Loucy (cell line): ENCODE measurements around the gene SAMD13.
A peak's percentile ranks its signal among the peaks of the same experiment; 100 is the strongest.

Experiments used
- H2AFZ ChIP-seq: fragments of 200-600 bp; sonication (generic); 2 replicates; pipeline ENCODE4 v1.6.0; 2016; ENCODE audit warnings: antibody characterized with exemption, mild to moderate bottlenecking, low read length, moderate library complexity
- H3F3A ChIP-seq: fragments of 200-600 bp; 2 replicates; pipeline ENCODE4 v1.6.0; 2016; ENCODE audit warnings: antibody characterized with exemption, low read depth, mild to moderate bottlenecking
- H3K27me3 ChIP-seq: fragments of 200-600 bp; sonication (generic); 2 replicates; pipeline ENCODE4 v1.6.1; 2014; ENCODE audit warnings: low read length, mild to moderate bottlenecking; ENCODE audit not compliant: insufficient read depth, poor library complexity, severe bottlenecking
- H3K36me3 ChIP-seq: fragments of 200-600 bp; sonication (generic); 2 replicates; pipeline ENCODE4 v1.6.1; 2016; ENCODE audit warnings: low read length; ENCODE audit not compliant: insufficient read depth
- H3K4me1 ChIP-seq: fragments of 200-600 bp; sonication (generic); 2 replicates; pipeline ENCODE4 v1.5.1; 2014; ENCODE audit warnings: low read length, mild to moderate bottlenecking; ENCODE audit not compliant: insufficient read depth, poor library complexity, severe bottlenecking
- H3K4me2 ChIP-seq: fragments of 200-600 bp; sonication (generic); 2 replicates; pipeline ENCODE4 v1.6.0; 2014; ENCODE audit warnings: antibody characterized with exemption, low read length, low read depth, mild to moderate bottlenecking; ENCODE audit not compliant: poor library complexity, severe bottlenecking
- H3K4me3 ChIP-seq: fragments of 200-600 bp; sonication (generic); 2 replicates; pipeline ENCODE4 v1.5.1; 2014; ENCODE audit warnings: low read length, mild to moderate bottlenecking, mixed read lengths; ENCODE audit not compliant: poor library complexity, severe bottlenecking
- H3K79me2 ChIP-seq: fragments of 200-600 bp; sonication (generic); 2 replicates; pipeline ENCODE4 v1.6.1; 2014; ENCODE audit warnings: low read length; ENCODE audit not compliant: insufficient read depth
- H3K9ac ChIP-seq: fragments of 200-600 bp; sonication (generic); 2 replicates; pipeline ENCODE4 v1.6.0; 2014; ENCODE audit warnings: mild to moderate bottlenecking, low read depth, low read length, moderate library complexity; ENCODE audit not compliant: poor library complexity, severe bottlenecking
- H3K9me2 ChIP-seq: fragments of 200-600 bp; sonication (generic); replicated peaks from 2 replicates; pipeline ENCODE4 v1.6.1; 2016; ENCODE audit warnings: low read depth, low read length, mixed read lengths
- H3K9me3 ChIP-seq: fragments of 200-600 bp; sonication (generic); 2 replicates; pipeline ENCODE4 v1.6.1; 2014; ENCODE audit warnings: mild to moderate bottlenecking, antibody characterized with exemption, low read length, low read depth; ENCODE audit not compliant: insufficient read depth
- H4K20me1 ChIP-seq: fragments of 200-600 bp; sonication (generic); 2 replicates; pipeline ENCODE4 v1.6.0; 2014; ENCODE audit warnings: antibody characterized with exemption, low read length, mild to moderate bottlenecking; ENCODE audit not compliant: insufficient read depth, poor library complexity, severe bottlenecking
- EZH2phosphoT487 ChIP-seq: fragments of 200-600 bp; IDR thresholded peaks from 2 replicates; pipeline ENCODE4 v1.6.1; 2018; ENCODE audit warnings: antibody characterized with exemption, mild to moderate bottlenecking, moderate library complexity, borderline replicate concordance
- TF ChIP-seq, protein P1 (sequence below): fragments of 200-600 bp; sonication (generic); conservative IDR thresholded peaks from 2 replicates; pipeline ENCODE4 v1.5.1; 2014; ENCODE audit warnings: mild to moderate bottlenecking, antibody characterized with exemption, low read length

Gene SAMD13

DNA sequence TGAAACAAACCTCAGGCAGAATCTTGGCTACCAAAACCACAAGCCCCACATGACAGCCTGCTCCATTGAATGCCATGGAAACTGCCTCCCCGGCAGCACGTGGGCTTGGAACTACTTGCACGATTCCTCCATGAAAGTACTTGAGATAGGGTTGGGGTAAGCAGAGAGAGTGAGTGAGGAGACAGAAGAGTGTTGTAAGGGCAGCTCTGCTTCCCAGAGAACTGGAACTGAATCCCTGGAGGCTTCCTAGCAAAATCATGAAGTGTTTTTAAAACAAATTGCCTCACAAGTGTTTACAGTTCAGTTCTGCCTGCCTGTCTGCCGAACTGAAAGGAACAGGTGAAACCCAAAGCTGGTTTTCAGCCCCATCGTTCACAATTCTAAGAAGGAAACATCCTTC is 61.5 kb downstream of the SAMD13 start:
- Histone ChIP-seq H4K20me1 (no peaks in the 10 kb centered on the region), H3F3A (no peaks in the 10 kb centered on the region), H3K4me3 (no peak overlapping the region), H3K27me3 (no peaks in the 10 kb centered on the region), H3K4me2 (no peak overlapping the region), H3K4me1 (peaks cover 7% of the 10 kb centered on the region), H3K9me2 (no peaks in the 10 kb centered on the region), H3K79me2 (no peaks in the 10 kb centered on the region), H3K36me3 (no peaks in the 10 kb centered on the region), H3K9me3 (no peaks in the 10 kb centered on the region), H2AFZ (no peak overlapping the region), H3K9ac (no peak overlapping the region)
- TF ChIP-seq, protein P1, sequence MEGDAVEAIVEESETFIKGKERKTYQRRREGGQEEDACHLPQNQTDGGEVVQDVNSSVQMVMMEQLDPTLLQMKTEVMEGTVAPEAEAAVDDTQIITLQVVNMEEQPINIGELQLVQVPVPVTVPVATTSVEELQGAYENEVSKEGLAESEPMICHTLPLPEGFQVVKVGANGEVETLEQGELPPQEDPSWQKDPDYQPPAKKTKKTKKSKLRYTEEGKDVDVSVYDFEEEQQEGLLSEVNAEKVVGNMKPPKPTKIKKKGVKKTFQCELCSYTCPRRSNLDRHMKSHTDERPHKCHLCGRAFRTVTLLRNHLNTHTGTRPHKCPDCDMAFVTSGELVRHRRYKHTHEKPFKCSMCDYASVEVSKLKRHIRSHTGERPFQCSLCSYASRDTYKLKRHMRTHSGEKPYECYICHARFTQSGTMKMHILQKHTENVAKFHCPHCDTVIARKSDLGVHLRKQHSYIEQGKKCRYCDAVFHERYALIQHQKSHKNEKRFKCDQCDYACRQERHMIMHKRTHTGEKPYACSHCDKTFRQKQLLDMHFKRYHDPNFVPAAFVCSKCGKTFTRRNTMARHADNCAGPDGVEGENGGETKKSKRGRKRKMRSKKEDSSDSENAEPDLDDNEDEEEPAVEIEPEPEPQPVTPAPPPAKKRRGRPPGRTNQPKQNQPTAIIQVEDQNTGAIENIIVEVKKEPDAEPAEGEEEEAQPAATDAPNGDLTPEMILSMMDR = no peak
- no peak for TF ChIP-seq EZH2phosphoT487

DNA sequence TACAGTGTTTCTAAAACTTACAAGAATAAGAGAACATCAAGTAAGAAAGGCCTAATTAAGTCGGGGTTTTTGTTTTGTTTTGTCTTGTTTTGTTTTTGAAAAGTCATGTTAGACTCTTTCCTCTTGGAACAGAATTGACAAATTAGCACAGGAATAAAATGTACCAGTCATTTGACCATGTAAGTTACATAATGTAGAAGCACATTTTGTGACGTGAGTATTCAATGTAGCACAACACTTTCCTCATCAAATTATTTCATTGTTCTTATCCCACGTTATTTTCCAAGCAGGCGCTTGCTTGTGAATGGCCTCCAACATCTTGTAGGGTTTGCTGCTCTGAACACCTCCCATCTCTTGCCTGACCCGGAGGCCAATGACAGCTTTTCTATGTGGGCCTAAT is 62.1 kb downstream of the SAMD13 start:
- no peak overlapping the region for H3K4me2 ChIP-seq
- no peak overlapping the region for H3K4me3 ChIP-seq
- no peaks in the 10 kb centered on the region for H3K9me2 ChIP-seq
- H3K4me1 ChIP-seq = peaks cover 7% of the 10 kb centered on the region
- no peaks in the 10 kb centered on the region for H3K36me3 ChIP-seq
- no peak for TF ChIP-seq EZH2phosphoT487
- TF ChIP-seq, protein P1 = no peak
- H3F3A ChIP-seq = no peaks in the 10 kb centered on the region
- no peaks in the 10 kb centered on the region for H3K27me3 ChIP-seq
- H3K9me3 ChIP-seq = no peaks in the 10 kb centered on the region
- no peaks in the 10 kb centered on the region for H4K20me1 ChIP-seq
- H2AFZ ChIP-seq = no peak overlapping the region
- no peaks in the 10 kb centered on the region for H3K79me2 ChIP-seq
- H3K9ac ChIP-seq = no peak overlapping the region

DNA sequence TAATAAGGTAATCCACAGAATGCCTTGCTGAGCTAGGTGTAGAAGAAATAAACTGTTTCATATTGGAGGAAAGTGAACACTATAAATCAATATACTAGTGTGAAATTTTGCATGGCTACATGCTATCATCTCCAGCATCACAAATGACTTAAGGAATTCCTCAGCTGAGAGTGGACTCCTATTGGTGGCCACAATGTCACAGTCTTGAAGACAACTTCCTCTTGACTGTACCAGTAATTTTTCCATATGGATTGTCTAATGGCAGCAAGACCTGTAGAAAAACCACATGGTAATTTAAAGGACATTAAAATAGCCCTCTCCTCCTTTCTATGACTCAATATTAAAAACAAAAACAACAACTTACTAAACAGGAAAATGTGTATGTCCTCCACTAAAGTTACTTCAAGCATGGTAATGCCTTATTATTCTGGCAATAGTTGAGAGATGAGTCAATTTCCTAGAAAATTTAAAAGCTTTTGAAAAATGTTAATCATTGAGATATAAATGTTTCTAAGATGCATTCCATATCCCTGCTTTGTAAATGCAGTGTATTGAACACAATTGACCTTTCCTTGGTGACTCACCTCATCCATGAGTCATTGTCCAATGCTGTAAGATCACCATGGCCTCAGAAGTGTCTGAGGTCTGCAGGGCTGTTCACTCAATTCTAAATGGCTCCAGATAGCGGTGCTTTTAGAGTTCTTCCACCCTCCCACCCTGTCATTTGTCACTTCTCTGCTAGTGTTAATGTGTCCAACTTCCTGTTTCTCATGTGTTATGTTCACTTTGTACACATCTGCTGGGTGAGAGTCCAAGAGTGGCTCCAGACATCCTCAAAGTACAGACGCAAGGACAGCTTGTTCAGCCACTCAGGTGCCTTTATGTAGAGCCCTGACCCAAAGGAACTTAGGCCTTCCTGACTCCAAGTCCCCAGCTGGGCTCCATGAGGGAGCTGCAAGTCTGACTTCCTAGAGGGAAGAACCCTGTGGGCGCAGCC is 64.0 kb downstream of the SAMD13 start:
- no peaks in the 10 kb centered on the region for H3K9me3 ChIP-seq
- no peak overlapping the region for H3K4me3 ChIP-seq
- no peak for TF ChIP-seq EZH2phosphoT487
- TF ChIP-seq, protein P1 = no peak
- H3K4me2 ChIP-seq = no peak overlapping the region
- H3K9me2 ChIP-seq = no peaks in the 10 kb centered on the region
- peak overlapping the region; percentile 26; the same call in 1 of the 2 replicates for H2AFZ ChIP-seq
- no peaks in the 10 kb centered on the region for H3K79me2 ChIP-seq
- H3F3A ChIP-seq = no peaks in the 10 kb centered on the region
- H3K36me3 ChIP-seq = no peaks in the 10 kb centered on the region
- no peak overlapping the region for H3K9ac ChIP-seq
- H3K27me3 ChIP-seq = no peaks in the 10 kb centered on the region
- peaks cover 7% of the 10 kb centered on the region for H3K4me1 ChIP-seq
- H4K20me1 ChIP-seq = no peaks in the 10 kb centered on the region
